ENCODE results near the gene CBX4.

GRCh38 chr17:79842136-79842655 lies 3.0 kb upstream of the CBX4 start:
- no peak for TF ChIP-seq POLR2A (IDR thresholded peaks at IDR 0.05)
- TF ChIP-seq, protein P1, sequence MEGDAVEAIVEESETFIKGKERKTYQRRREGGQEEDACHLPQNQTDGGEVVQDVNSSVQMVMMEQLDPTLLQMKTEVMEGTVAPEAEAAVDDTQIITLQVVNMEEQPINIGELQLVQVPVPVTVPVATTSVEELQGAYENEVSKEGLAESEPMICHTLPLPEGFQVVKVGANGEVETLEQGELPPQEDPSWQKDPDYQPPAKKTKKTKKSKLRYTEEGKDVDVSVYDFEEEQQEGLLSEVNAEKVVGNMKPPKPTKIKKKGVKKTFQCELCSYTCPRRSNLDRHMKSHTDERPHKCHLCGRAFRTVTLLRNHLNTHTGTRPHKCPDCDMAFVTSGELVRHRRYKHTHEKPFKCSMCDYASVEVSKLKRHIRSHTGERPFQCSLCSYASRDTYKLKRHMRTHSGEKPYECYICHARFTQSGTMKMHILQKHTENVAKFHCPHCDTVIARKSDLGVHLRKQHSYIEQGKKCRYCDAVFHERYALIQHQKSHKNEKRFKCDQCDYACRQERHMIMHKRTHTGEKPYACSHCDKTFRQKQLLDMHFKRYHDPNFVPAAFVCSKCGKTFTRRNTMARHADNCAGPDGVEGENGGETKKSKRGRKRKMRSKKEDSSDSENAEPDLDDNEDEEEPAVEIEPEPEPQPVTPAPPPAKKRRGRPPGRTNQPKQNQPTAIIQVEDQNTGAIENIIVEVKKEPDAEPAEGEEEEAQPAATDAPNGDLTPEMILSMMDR (IDR thresholded peaks at IDR 0.05): no peak

All from right lobe of liver (tissue), 4 donors.